C4-2B (cell line): ENCODE measurements around the gene SMYD4.

ENCODE experiments used
- ZFX ChIP-seq: fragments of 450-650 bp; IDR thresholded peaks from 2 replicates; pipeline ENCODE4 v1.6.1; 2017
- TF ChIP-seq, protein P1 (sequence below): fragments of 450-650 bp; conservative IDR thresholded peaks from 2 replicates; pipeline ENCODE4 v1.5.1; 2017; ENCODE audit warnings: mild to moderate bottlenecking

DNA sequence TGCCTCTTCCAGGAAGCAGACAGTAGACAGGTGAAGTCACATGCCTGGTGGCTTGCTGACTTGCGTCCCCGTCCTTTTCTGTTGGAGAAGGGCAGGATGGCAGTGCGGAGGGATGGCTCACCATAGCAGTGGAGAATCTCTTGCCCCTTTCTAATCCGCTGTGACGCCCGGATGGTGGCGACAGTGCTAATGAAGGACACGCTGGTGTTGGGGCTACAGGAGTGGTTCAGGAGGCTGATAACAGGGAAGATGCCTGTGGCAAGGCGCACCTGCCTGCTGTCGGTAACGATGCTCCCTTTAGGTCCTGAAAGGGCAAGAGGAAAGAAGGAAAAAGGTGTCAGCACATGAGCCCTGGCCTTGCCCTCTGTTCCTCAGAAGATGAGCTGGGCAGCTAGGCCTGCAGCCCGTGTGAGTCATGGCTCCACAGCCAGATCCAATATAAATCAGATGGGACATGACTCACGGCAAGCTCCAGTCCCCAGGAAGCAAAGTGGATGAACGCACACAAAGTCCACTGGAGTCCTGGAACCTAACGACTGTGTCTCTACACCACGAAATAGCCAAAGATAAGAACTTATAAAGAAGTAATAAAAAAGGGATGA is 42.3 kb downstream of the SMYD4 start:
- TF ChIP-seq, protein P1, sequence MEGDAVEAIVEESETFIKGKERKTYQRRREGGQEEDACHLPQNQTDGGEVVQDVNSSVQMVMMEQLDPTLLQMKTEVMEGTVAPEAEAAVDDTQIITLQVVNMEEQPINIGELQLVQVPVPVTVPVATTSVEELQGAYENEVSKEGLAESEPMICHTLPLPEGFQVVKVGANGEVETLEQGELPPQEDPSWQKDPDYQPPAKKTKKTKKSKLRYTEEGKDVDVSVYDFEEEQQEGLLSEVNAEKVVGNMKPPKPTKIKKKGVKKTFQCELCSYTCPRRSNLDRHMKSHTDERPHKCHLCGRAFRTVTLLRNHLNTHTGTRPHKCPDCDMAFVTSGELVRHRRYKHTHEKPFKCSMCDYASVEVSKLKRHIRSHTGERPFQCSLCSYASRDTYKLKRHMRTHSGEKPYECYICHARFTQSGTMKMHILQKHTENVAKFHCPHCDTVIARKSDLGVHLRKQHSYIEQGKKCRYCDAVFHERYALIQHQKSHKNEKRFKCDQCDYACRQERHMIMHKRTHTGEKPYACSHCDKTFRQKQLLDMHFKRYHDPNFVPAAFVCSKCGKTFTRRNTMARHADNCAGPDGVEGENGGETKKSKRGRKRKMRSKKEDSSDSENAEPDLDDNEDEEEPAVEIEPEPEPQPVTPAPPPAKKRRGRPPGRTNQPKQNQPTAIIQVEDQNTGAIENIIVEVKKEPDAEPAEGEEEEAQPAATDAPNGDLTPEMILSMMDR = no peak
- no peak for TF ChIP-seq ZFX
